K562 (cell line): ENCODE data around the gene AMN1. TPM values are rescaled to one million over a fixed set of nuclear protein-coding genes. Genes with fewer than 3 reads are reported as not detected.

Experiments used
- BACH1 ChIP-seq: fragments of 200-800 bp; sonication (Bioruptor generic); IDR thresholded peaks from 2 replicates; pipeline ENCODE4 v1.6.1; 2016; ENCODE audit warnings: missing genetic modification characterization, missing compliant biosample characterization
- BCLAF1 ChIP-seq, 2 experiments: fragments of 450-650 bp in 1 of 2; IDR thresholded peaks; 2 replicates each; pipeline ENCODE4 v1.6.1; 2011 to 2017; ENCODE audit warnings: low read depth in 2 of 2, antibody characterized with exemption in 1 of 2, borderline replicate concordance in 1 of 2, low read length in 1 of 2, mild to moderate bottlenecking in 1 of 2, mixed read lengths in 1 of 2; ENCODE audit not compliant: control insufficient read depth in 1 of 2
- CEBPB ChIP-seq: fragments of 450-650 bp; IDR thresholded peaks from 2 replicates; pipeline ENCODE4 v1.6.1; 2016; ENCODE audit warnings: missing genetic modification characterization, missing compliant biosample characterization
- COPS2 ChIP-seq: fragments of 450-650 bp; conservative IDR thresholded peaks from 2 replicates; pipeline ENCODE4 v1.6.1; 2016; ENCODE audit warnings: mild to moderate bottlenecking, moderate library complexity
- CXXC5 ChIP-seq: fragments of 250-450 bp; sonication (Bioruptor Pico); IDR thresholded peaks from 2 replicates; pipeline ENCODE4 v1.8.0; 2022; ENCODE audit warnings: inconsistent platforms, mild to moderate bottlenecking, moderate library complexity
- FOXM1 ChIP-seq, 2 experiments: fragments of 450-650 bp in 1 of 2; sonication (generic) in 1 of 2; formaldehyde crosslinking in 1 of 2; IDR thresholded peaks; 2 replicates each; pipeline versions ENCODE4 v1.6.1 to v1.9.0; 2017 to 2022; ENCODE audit warnings: low read depth in 2 of 2, mild to moderate bottlenecking in 2 of 2, missing genetic modification reagents in 1 of 2, moderate library complexity in 1 of 2
- HNRNPK ChIP-seq: fragments of 200-400 bp; formaldehyde crosslinking; IDR thresholded peaks from one replicate; pipeline ENCODE4 v1.6.1; 2018; ENCODE audit warnings: mild to moderate bottlenecking, low read depth, low read length; ENCODE audit not compliant: poor library complexity, severe bottlenecking
- MYBL2 ChIP-seq, 2 experiments: fragments of 450-650 bp in 1 of 2; sonication (generic) in 1 of 2; formaldehyde crosslinking in 1 of 2; IDR thresholded peaks; 2 replicates each; pipeline versions ENCODE4 v1.6.1 to v1.8.1; 2017 to 2022; ENCODE audit warnings: borderline replicate concordance in 1 of 2, inconsistent platforms in 1 of 2, low read depth in 1 of 2, mild to moderate bottlenecking in 1 of 2, missing genetic modification reagents in 1 of 2, moderate library complexity in 1 of 2
- NONO ChIP-seq, 2 experiments: fragments of 200-400 bp in 1 of 2; fragments of 450-650 bp in 1 of 2; formaldehyde crosslinking in 1 of 2; IDR thresholded peaks; 2 replicates each; pipeline ENCODE4 v1.6.1; 2017; ENCODE audit warnings: low read depth in 2 of 2, mild to moderate bottlenecking in 2 of 2, moderate library complexity in 2 of 2, low read length in 1 of 2
- POLR2A ChIP-seq: fragments of 450-650 bp; conservative IDR thresholded peaks from 2 replicates; pipeline ENCODE4 v1.6.1; 2016
- SIN3A ChIP-seq, 2 experiments: fragments of 150-350 bp in 1 of 2; IDR thresholded peaks; 2 replicates each; pipeline ENCODE4 v1.6.1; 2011 to 2016; ENCODE audit warnings: borderline replicate concordance in 2 of 2, low read depth in 2 of 2, low read length in 2 of 2, mild to moderate bottlenecking in 2 of 2, moderate library complexity in 2 of 2; ENCODE audit not compliant: control insufficient read depth in 1 of 2
- SMAD2 ChIP-seq: fragments of 150-350 bp; IDR thresholded peaks from 2 replicates; pipeline ENCODE4 v1.6.1; 2014; ENCODE audit warnings: low read depth, mild to moderate bottlenecking, low read length
- SOX6 ChIP-seq: fragments of 450-650 bp; IDR thresholded peaks from 2 replicates; pipeline ENCODE4 v1.6.1; 2014; ENCODE audit warnings: mild to moderate bottlenecking
- polyA plus RNA-seq, 8 experiments: library from polyadenylated mRNA; depleted of rRNA in 4 of 8; stranded (reverse) in 5 of 8; unstranded in 3 of 8; fragments of >200 nt; fragmentation: Nextera tagmentation in 2 of 8; fragmentation: Illumina TruSeq in 1 of 8; extraction: Ambion mirVana in 2 of 8; extraction: Trizol in 1 of 8; gene quantifications; 2 replicates each; pipeline versions ENCODE4 v1.2.1 to v1.2.3, GENCODE V29; 2011 to 2014; ENCODE audit warnings: inconsistent platforms in 1 of 8, missing spikeins in 1 of 8
- total RNA-seq, 7 experiments: library from RNA; depleted of rRNA in 6 of 7; stranded (reverse); fragments of >200 nt in 6 of 7; fragmentation: Illumina TruSeq in 2 of 7; extraction: Trizol in 2 of 7; gene quantifications; 2 replicates each; pipeline versions ENCODE4 v1.2.1 to v1.2.3, GENCODE V29; 2011 to 2021; ENCODE audit warnings: low replicate concordance in 1 of 7
- TF ChIP-seq, protein P1 (sequence below): IDR thresholded peaks from 2 replicates; pipeline ENCODE4 v1.6.1; 2014; ENCODE audit warnings: antibody characterized with exemption
- TF ChIP-seq, protein P2 (sequence below): fragments of 450-650 bp; formaldehyde crosslinking; IDR thresholded peaks from 2 replicates; pipeline ENCODE4 v1.4.0; 2020; ENCODE audit warnings: mild to moderate bottlenecking
- TF ChIP-seq, protein P3 (sequence below), 2 experiments: fragments of 450-650 bp; IDR thresholded peaks; 2 replicates each; pipeline ENCODE4 v1.6.1; 2016
- TF ChIP-seq, protein P4 (sequence below): sonication (generic); formaldehyde crosslinking; IDR thresholded peaks from 2 replicates; pipeline ENCODE4 v1.8.0; 2023; ENCODE audit warnings: mild to moderate bottlenecking, missing genetic modification reagents

The AMN1 gene
- total and polyA plus RNA-seq, 9 of the 15 experiments (the other 6 are each of a cell fraction or from before 2014, with no cell fraction given), result 5.2 to 27.6 (median 13.0) TPM

DNA sequence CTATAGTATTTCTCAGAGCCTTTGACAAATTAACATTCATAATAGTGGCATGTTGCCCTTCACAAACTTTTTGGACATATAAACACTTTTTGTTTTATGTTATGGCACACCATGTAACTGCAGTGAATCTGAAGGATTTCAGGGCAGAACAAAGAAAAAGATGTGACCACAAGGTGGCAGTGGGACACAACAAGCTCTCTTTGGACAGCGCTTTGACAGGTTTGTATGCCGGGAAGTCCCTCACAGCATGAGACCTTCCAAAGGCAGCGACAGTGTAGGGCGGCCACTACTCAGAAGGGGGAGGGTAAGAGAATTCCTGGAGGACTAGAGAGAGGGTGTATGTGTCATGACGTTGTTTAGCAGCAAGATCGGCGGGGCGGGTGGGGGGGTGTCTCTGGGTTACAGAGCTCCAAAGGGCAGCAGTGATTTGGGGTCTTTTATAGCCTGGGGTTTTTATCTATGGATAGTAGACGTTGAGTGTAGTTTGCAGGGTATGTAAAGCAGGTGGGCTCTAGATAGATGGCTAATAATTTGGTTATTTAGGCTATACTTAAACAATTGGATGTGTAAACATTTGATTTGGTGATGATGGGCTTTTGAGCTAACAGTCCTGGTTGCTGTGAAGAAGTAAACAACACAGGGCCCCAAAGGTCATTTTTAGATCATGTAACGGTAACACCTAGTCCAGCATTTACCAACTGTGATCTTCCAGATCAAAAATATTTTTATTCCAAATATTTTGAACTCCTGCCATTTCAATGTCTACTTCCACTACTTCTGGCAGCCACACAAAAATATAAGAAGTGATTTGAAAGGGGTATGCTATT lies 46.5 kb downstream of the AMN1 start (continued):
- TF ChIP-seq, protein P1, sequence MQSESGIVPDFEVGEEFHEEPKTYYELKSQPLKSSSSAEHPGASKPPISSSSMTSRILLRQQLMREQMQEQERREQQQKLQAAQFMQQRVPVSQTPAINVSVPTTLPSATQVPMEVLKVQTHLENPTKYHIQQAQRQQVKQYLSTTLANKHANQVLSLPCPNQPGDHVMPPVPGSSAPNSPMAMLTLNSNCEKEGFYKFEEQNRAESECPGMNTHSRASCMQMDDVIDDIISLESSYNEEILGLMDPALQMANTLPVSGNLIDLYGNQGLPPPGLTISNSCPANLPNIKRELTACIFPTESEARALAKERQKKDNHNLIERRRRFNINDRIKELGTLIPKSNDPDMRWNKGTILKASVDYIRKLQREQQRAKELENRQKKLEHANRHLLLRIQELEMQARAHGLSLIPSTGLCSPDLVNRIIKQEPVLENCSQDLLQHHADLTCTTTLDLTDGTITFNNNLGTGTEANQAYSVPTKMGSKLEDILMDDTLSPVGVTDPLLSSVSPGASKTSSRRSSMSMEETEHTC, result no peak
- TF ChIP-seq SOX6 (no peak; the same call in 1 of the 2 replicates), CEBPB (no peak), SMAD2 (no peak), MYBL2 (IDR thresholded peaks at IDR 0.05; ENCODE audit: low read depth) (no peak), MYBL2 (CRISPR knock-in tag; IDR thresholded peaks at IDR 0.05; ENCODE audit: borderline replicate concordance) (no peak), NONO (IDR thresholded peaks at IDR 0.05; ENCODE audit: low read depth in 2 of 2, low read length in 1 of 2) (no peak), CXXC5 (CRISPR knock-in tag) (0 out of 2 replicates have a peak, but pooled peaks have one; percentile 10), POLR2A (no peak), BCLAF1 (IDR thresholded peaks at IDR 0.05; ENCODE audit: borderline replicate concordance in 1 of 2, control insufficient read depth in 1 of 2, low read depth in 2 of 2, low read length in 1 of 2) (no peak), BACH1 (tag) (no peak), SIN3A (IDR thresholded peaks at IDR 0.05; ENCODE audit: borderline replicate concordance in 2 of 2, control insufficient read depth in 1 of 2, low read depth in 2 of 2, low read length in 2 of 2) (no peak), COPS2 (no peak), HNRNPK (no peak), FOXM1 (IDR thresholded peaks at IDR 0.05; ENCODE audit: low read depth) (peak; percentile 26; the same call in 1 of the 2 replicates), FOXM1 (CRISPR knock-in tag; IDR thresholded peaks at IDR 0.05; ENCODE audit: low read depth) (no peak)
- TF ChIP-seq, protein P2, sequence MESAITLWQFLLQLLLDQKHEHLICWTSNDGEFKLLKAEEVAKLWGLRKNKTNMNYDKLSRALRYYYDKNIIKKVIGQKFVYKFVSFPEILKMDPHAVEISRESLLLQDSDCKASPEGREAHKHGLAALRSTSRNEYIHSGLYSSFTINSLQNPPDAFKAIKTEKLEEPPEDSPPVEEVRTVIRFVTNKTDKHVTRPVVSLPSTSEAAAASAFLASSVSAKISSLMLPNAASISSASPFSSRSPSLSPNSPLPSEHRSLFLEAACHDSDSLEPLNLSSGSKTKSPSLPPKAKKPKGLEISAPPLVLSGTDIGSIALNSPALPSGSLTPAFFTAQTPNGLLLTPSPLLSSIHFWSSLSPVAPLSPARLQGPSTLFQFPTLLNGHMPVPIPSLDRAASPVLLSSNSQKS (CRISPR knock-in tag), result no peak
- TF ChIP-seq, protein P3, sequence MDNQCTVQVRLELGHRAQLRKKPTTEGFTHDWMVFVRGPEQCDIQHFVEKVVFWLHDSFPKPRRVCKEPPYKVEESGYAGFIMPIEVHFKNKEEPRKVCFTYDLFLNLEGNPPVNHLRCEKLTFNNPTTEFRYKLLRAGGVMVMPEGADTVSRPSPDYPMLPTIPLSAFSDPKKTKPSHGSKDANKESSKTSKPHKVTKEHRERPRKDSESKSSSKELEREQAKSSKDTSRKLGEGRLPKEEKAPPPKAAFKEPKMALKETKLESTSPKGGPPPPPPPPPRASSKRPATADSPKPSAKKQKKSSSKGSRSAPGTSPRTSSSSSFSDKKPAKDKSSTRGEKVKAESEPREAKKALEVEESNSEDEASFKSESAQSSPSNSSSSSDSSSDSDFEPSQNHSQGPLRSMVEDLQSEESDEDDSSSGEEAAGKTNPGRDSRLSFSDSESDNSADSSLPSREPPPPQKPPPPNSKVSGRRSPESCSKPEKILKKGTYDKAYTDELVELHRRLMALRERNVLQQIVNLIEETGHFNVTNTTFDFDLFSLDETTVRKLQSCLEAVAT (IDR thresholded peaks at IDR 0.05), result peak in 1 of 2 experiments; percentile 61; a peak in 1 of 4 replicates
- TF ChIP-seq, protein P4, sequence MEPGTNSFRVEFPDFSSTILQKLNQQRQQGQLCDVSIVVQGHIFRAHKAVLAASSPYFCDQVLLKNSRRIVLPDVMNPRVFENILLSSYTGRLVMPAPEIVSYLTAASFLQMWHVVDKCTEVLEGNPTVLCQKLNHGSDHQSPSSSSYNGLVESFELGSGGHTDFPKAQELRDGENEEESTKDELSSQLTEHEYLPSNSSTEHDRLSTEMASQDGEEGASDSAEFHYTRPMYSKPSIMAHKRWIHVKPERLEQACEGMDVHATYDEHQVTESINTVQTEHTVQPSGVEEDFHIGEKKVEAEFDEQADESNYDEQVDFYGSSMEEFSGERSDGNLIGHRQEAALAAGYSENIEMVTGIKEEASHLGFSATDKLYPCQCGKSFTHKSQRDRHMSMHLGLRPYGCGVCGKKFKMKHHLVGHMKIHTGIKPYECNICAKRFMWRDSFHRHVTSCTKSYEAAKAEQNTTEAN (CRISPR knock-in tag), result no peak
